ENCODE results near the gene RHOG. TPM values are rescaled to one million over a fixed set of nuclear protein-coding genes. Genes with fewer than 3 reads are reported as not detected.

The RHOG gene
- polyA plus RNA-seq, 2 donors = 48.0 to 79.0 TPM

DNA sequence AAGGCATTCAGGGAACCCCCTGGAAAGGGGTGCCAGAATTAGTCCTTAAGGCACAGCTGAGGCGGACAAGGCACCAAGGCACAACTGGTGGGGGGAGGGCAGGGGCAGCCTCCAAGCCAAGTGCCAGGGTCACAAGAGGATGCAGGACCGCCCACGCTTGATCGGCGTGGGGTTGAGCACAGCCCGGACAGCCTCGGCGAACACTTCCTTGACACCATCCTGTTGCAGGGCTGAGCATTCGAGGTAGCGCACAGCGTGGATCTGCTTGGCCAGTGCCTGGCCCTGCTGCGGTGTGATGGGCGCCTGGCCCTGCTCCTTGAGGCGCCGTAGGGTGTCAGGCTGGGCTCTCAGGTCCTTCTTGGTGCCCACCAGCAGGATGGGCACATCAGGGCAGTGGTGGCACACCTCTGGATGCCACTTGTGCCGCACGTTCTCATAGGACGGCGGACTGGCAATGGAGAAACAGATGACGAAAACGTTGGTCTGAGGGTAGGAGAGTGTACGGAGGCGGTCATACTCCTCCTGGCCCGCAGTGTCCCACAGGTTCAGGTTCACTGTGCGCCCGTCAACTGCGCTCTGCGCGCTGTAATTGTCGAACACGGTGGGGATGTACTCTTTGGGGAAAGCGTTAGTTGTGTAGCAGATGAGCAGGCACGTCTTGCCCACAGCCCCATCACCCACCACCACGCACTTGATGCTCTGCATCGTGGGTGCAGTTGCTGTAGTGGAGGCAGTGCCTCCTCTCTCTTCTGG lies 13.1 kb downstream of the RHOG start:
- WGBS, 2 donors = 92% methylated on average over 33 to 35 of the region's 35 CpGs
- Histone ChIP-seq H3K27me3 (ENCODE audit: control insufficient read depth in 1 of 2, insufficient read depth in 2 of 2, low read length in 2 of 2) (no peaks in the 10 kb centered on the region), H3K4me1 (ENCODE audit: control insufficient read depth in 2 of 2, insufficient read depth in 2 of 2, low read length in 1 of 2) (peaks cover 5 to 9% of the 10 kb centered on the region in 2 donors), H3K9me3 (ENCODE audit: control insufficient read depth in 2 of 2, insufficient read depth in 1 of 2, low read depth in 1 of 2, low read length in 1 of 2) (peaks cover 0 to 3% of the 10 kb centered on the region in 2 donors), H3K4me3 (ENCODE audit: low read depth in 1 of 2, low read length in 2 of 2) (no peak overlapping the region), H3K27ac (ENCODE audit: low read depth in 2 of 2, low read length in 1 of 2) (no peak overlapping the region), H3K36me3 (ENCODE audit: control insufficient read depth in 2 of 2, insufficient read depth in 2 of 2, low read length in 1 of 2) (peaks cover 6 to 36% of the 10 kb centered on the region in 2 donors)

DNA sequence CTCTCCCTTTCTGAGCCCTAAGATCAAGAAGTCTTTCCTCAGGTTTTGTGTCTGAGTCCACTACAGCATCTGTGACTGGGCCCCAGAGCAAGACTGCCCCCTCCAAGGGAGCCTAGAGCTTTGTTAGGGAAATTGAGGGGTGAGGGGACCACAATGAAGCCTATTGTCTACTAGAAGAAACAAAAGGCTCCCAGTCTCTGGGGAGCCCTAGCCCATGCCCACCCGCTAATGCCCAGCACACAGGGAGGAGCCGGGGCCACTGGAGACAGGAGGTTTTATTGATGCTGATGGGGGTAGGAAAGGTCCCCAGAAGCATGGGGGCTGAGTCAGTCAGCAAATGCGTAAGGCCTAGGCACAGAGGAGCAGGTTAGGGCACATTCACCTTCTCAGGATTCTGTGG lies 14.0 kb downstream of the RHOG start:
- Histone ChIP-seq H3K4me3 (ENCODE audit: low read depth in 1 of 2, low read length in 2 of 2) (no peak overlapping the region), H3K27me3 (ENCODE audit: control insufficient read depth in 1 of 2, insufficient read depth in 2 of 2, low read length in 2 of 2) (no peaks in the 10 kb centered on the region)

DNA sequence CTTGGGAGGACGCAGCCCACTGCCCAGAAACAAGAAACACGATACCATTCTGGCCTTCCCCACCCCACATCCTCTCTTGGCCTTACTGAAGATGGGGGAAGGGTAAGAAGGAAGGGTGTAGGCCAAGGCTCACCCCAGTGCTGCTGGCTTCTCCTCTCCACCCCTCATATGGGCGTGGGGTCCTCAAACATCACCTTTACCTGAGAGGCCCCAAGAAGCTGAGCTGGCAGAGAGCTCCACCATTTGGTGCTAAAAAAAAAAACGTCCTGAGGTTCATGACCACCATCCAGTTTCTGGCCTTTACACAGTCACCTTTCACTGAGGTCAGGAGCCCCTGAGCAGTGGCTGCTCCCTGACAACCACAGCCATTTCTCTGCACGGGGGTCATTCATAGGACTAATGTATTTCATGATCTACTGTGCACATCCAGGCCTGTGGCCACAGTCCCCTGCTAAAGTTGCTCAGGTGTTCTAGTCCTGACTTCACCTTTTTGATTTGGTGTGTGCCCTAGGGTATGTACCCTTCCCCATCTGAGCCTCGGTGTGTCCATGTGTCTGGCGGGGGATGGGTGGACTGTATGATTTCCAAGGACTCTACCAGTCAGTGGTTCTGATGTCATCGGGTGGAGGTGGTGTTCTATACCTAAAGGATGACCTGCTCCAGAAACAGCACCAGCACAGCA lies 15.1 kb downstream of the RHOG start:
- no peak overlapping the region for H3K4me3 ChIP-seq (ENCODE audit: low read depth in 1 of 2, low read length in 2 of 2)
- peaks cover 0 to 7% of the 10 kb centered on the region in 2 donors for H3K4me1 ChIP-seq (ENCODE audit: control insufficient read depth in 2 of 2, insufficient read depth in 2 of 2, low read length in 1 of 2)
- H3K27ac ChIP-seq (ENCODE audit: low read depth in 2 of 2, low read length in 1 of 2) = no peak overlapping the region
- H3K27me3 ChIP-seq (ENCODE audit: control insufficient read depth in 1 of 2, insufficient read depth in 2 of 2, low read length in 2 of 2) = no peaks in the 10 kb centered on the region
- H3K36me3 ChIP-seq (ENCODE audit: control insufficient read depth in 2 of 2, insufficient read depth in 2 of 2, low read length in 1 of 2) = peaks cover 6 to 28% of the 10 kb centered on the region in 2 donors
- WGBS, 2 donors = 83 to 86% methylated on average over 8 of the region's 8 CpGs
- peaks cover 0 to 3% of the 10 kb centered on the region in 2 donors for H3K9me3 ChIP-seq (ENCODE audit: control insufficient read depth in 2 of 2, insufficient read depth in 1 of 2, low read depth in 1 of 2, low read length in 1 of 2)

More for the DNA sequence above, 14.0 kb downstream of the RHOG start:
- Histone ChIP-seq H3K4me1 (ENCODE audit: control insufficient read depth in 2 of 2, insufficient read depth in 2 of 2, low read length in 1 of 2) (peaks cover 5 to 7% of the 10 kb centered on the region in 2 donors), H3K27ac (ENCODE audit: low read depth in 2 of 2, low read length in 1 of 2) (no peak overlapping the region), H3K9me3 (ENCODE audit: control insufficient read depth in 2 of 2, insufficient read depth in 1 of 2, low read depth in 1 of 2, low read length in 1 of 2) (peaks cover 0 to 3% of the 10 kb centered on the region in 2 donors), H3K36me3 (ENCODE audit: control insufficient read depth in 2 of 2, insufficient read depth in 2 of 2, low read length in 1 of 2) (peaks cover 6 to 34% of the 10 kb centered on the region in 2 donors)
- WGBS, 2 donors = 88 to 97% methylated on average over 3 of the region's 3 CpGs

DNA sequence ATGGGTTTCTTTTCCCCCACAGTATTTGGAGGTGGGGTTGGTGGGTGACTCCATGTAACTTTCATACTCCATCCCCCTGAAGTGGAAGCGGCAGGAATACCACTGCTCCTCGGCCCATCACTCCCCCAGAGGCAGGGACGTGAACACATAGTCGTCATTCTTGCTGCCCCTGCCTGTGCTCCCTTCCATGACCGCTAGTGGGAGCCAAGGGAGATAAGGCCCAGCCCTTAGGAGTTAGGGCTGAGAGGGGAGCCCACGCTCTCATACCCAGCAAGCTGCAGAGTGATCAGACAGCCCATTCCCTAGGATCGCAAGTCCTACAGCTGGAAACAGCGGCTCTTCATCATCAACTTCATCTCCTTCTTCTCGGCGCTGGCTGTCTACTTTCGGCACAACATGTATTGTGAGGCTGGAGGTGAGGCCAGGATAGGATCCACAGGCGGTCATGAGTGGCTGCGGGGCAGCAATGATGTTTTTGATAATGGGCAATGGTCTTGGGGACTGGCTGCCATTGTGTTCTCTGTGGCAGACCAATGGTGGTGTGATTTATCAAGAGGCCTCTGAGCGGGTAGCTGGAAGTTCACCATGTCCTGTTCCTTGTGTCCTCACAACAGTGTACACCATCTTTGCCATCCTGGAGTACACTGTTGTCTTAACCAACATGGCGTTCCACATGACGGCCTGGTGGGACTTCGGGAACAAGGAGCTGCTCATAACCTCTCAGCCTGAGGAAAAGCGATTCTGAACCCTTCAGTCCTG lies 15.9 kb downstream of the RHOG start:
- Histone ChIP-seq H3K4me1 (ENCODE audit: control insufficient read depth in 2 of 2, insufficient read depth in 2 of 2, low read length in 1 of 2) (peaks cover 0 to 7% of the 10 kb centered on the region in 2 donors), H3K27me3 (ENCODE audit: control insufficient read depth in 1 of 2, insufficient read depth in 2 of 2, low read length in 2 of 2) (no peaks in the 10 kb centered on the region), H3K4me3 (ENCODE audit: low read depth in 1 of 2, low read length in 2 of 2) (no peak overlapping the region), H3K9me3 (ENCODE audit: control insufficient read depth in 2 of 2, insufficient read depth in 1 of 2, low read depth in 1 of 2, low read length in 1 of 2) (peaks cover 0 to 3% of the 10 kb centered on the region in 2 donors), H3K27ac (ENCODE audit: low read depth in 2 of 2, low read length in 1 of 2) (no peak overlapping the region), H3K36me3 (ENCODE audit: control insufficient read depth in 2 of 2, insufficient read depth in 2 of 2, low read length in 1 of 2) (peaks cover 6 to 26% of the 10 kb centered on the region in 2 donors)
- 73 to 82% methylated on average over 18 of the region's 18 CpGs for WGBS, 2 donors

DNA sequence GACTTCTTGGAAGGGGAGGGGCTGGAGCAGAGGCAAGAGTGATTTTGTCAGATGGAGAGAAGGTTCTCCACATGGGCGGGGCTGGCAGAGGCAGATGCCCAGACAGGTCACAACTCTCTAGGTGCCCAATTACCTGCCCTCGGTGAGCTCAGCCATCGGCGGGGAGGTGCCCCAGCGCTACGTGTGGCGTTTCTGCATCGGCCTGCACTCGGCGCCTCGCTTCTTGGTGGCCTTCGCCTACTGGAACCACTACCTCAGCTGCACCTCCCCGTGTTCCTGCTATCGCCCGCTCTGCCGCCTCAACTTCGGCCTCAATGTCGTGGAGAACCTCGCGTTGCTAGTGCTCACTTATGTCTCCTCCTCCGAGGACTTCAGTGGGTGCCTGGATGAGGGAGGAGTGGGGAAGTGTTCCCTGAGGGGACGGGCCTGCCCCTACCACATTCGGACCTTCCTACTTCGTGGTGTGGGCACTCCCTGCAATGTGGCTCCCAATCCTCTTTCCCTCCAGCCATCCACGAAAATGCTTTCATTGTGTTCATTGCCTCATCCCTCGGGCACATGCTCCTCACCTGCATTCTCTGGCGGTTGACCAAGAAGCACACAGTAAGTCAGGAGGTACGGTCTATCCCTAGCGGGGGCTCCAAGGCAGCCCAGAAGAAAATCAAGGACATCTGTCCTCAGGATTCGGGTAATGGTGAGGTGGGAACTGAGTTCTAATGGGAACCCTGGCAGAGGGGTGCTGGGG lies 16.8 kb downstream of the RHOG start:
- H3K36me3 ChIP-seq (ENCODE audit: control insufficient read depth in 2 of 2, insufficient read depth in 2 of 2, low read length in 1 of 2) = peaks cover 6 to 26% of the 10 kb centered on the region in 2 donors
- no peak overlapping the region for H3K27ac ChIP-seq (ENCODE audit: low read depth in 2 of 2, low read length in 1 of 2)
- WGBS, 2 donors = 91 to 94% methylated on average over 29 to 30 of the region's 30 CpGs
- no peak overlapping the region for H3K4me3 ChIP-seq (ENCODE audit: low read depth in 1 of 2, low read length in 2 of 2)
- peaks cover 0 to 7% of the 10 kb centered on the region in 2 donors for H3K4me1 ChIP-seq (ENCODE audit: control insufficient read depth in 2 of 2, insufficient read depth in 2 of 2, low read length in 1 of 2)
- H3K9me3 ChIP-seq (ENCODE audit: control insufficient read depth in 2 of 2, insufficient read depth in 1 of 2, low read depth in 1 of 2, low read length in 1 of 2) = peaks cover 0 to 3% of the 10 kb centered on the region in 2 donors
- H3K27me3 ChIP-seq (ENCODE audit: control insufficient read depth in 1 of 2, insufficient read depth in 2 of 2, low read length in 2 of 2) = no peaks in the 10 kb centered on the region

DNA sequence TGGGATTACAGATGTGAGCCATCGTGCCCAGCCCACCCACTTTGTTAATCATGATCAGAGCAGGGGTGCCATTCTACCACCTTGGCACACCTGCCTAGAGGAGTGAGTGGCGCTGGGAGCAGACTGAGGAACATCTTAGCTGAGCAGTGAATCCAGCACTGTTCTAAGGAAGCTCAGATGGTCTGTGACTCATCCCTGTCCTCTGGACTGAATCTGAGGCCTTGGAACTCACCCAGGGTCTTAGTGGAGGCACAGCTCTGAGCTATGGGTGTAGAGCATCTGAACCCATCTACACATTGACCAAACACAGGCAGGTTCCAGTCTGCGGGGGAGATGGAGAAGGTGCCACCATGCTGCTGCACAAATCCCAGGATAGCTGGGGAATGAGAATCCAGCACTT lies 17.5 kb downstream of the RHOG start:
- H3K27ac ChIP-seq (ENCODE audit: low read depth in 2 of 2, low read length in 1 of 2) = no peak overlapping the region
- peaks cover 0 to 3% of the 10 kb centered on the region in 2 donors for H3K9me3 ChIP-seq (ENCODE audit: control insufficient read depth in 2 of 2, insufficient read depth in 1 of 2, low read depth in 1 of 2, low read length in 1 of 2)
- H3K4me1 ChIP-seq (ENCODE audit: control insufficient read depth in 2 of 2, insufficient read depth in 2 of 2, low read length in 1 of 2) = peaks cover 0 to 7% of the 10 kb centered on the region in 2 donors
- no peak overlapping the region for H3K4me3 ChIP-seq (ENCODE audit: low read depth in 1 of 2, low read length in 2 of 2)
- WGBS, 2 donors = 84 to 86% methylated on average over 3 of the region's 3 CpGs
- peaks cover 6 to 26% of the 10 kb centered on the region in 2 donors for H3K36me3 ChIP-seq (ENCODE audit: control insufficient read depth in 2 of 2, insufficient read depth in 2 of 2, low read length in 1 of 2)
- H3K27me3 ChIP-seq (ENCODE audit: control insufficient read depth in 1 of 2, insufficient read depth in 2 of 2, low read length in 2 of 2) = no peaks in the 10 kb centered on the region

DNA sequence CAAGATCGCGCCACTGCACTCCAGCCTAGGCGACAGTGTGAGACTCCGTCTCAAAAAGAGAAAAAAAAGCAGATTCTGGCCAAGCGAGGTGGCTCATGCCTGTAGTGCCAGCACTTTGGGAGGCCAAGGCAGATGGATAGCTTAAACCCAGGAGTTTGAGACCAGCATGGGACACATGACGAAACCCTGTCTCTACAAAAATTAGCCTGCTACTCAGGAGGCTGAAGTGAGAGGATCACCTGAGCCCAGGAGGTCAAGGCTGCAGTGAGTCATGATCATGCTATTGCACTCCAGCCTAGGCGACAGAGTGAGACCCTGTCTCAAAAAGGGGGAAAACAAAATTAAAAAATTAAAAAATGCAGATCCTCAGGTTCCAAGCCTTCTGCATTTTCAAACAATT lies 18.4 kb downstream of the RHOG start:
- Histone ChIP-seq H3K36me3 (ENCODE audit: control insufficient read depth in 2 of 2, insufficient read depth in 2 of 2, low read length in 1 of 2) (peaks cover 2 to 19% of the 10 kb centered on the region in 2 donors), H3K27ac (ENCODE audit: low read depth in 2 of 2, low read length in 1 of 2) (no peak overlapping the region)
- WGBS, 2 donors = 92 to 96% methylated on average over 5 to 7 of the region's 7 CpGs

DNA sequence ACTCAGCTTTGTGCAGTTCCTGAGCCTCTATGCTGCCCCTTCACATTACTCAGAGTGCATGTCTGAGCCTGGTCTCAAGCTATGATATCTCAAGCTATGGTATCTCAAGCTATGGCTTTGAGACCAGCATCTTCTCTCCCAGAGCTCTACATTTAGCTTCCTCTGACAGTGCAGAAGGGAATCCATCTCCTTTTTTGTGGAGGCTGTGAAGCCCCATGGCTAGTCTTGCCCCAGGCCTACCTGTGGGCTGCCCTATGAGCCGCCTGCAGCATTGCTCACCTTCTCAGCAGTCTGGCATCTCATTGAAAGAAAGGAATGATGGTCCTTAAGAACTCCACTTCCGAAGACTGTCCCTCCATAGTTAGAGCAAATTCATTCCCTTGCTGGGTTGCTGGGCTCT lies 19.8 kb downstream of the RHOG start:
- Histone ChIP-seq H3K4me1 (ENCODE audit: control insufficient read depth in 2 of 2, insufficient read depth in 2 of 2, low read length in 1 of 2) (peaks cover 0 to 10% of the 10 kb centered on the region in 2 donors), H3K9me3 (ENCODE audit: control insufficient read depth in 2 of 2, insufficient read depth in 1 of 2, low read depth in 1 of 2, low read length in 1 of 2) (peaks cover 0 to 3% of the 10 kb centered on the region in 2 donors), H3K27ac (ENCODE audit: low read depth in 2 of 2, low read length in 1 of 2) (no peak overlapping the region), H3K36me3 (ENCODE audit: control insufficient read depth in 2 of 2, insufficient read depth in 2 of 2, low read length in 1 of 2) (peaks cover 0 to 9% of the 10 kb centered on the region in 2 donors), H3K27me3 (ENCODE audit: control insufficient read depth in 1 of 2, insufficient read depth in 2 of 2, low read length in 2 of 2) (no peaks in the 10 kb centered on the region), H3K4me3 (ENCODE audit: low read depth in 1 of 2, low read length in 2 of 2) (no peak overlapping the region)
- WGBS, 2 donors = 97% methylated on average over 2 of the region's 2 CpGs

More for the DNA sequence above, 18.4 kb downstream of the RHOG start:
- Histone ChIP-seq H3K9me3 (ENCODE audit: control insufficient read depth in 2 of 2, insufficient read depth in 1 of 2, low read depth in 1 of 2, low read length in 1 of 2) (peaks cover 0 to 3% of the 10 kb centered on the region in 2 donors), H3K4me3 (ENCODE audit: low read depth in 1 of 2, low read length in 2 of 2) (no peak overlapping the region), H3K4me1 (ENCODE audit: control insufficient read depth in 2 of 2, insufficient read depth in 2 of 2, low read length in 1 of 2) (peaks cover 0 to 9% of the 10 kb centered on the region in 2 donors), H3K27me3 (ENCODE audit: control insufficient read depth in 1 of 2, insufficient read depth in 2 of 2, low read length in 2 of 2) (no peaks in the 10 kb centered on the region)
